Fibroblast of pulmonary artery (primary cell): ENCODE data around the gene ZNF684.
A peak's percentile ranks its signal among the peaks of the same experiment; 100 is the strongest.
"Not testable (repeated sequence)": the region's sequence is repeated elsewhere in the genome, so short reads cannot be mapped to it uniquely, and the experiment has no call there.

Source experiments
- DNase-seq: peaks from one replicate; pipeline ENCODE4 v3.0.0-alpha.2; 2010; ENCODE audit warnings: low read depth
- H3K4me3 ChIP-seq: replicated peaks from 2 replicates; pipeline ENCODE4 v1.5.1; 2011; ENCODE audit warnings: low read depth, mild to moderate bottlenecking, control low read depth, low read length, moderate library complexity
- TF ChIP-seq, protein P1 (sequence below): IDR thresholded peaks from 2 replicates; pipeline ENCODE4 v1.5.1; 2011; ENCODE audit warnings: mild to moderate bottlenecking, control low read depth, low read length, inconsistent platforms; ENCODE audit errors: missing control alignments

Gene ZNF684

DNA sequence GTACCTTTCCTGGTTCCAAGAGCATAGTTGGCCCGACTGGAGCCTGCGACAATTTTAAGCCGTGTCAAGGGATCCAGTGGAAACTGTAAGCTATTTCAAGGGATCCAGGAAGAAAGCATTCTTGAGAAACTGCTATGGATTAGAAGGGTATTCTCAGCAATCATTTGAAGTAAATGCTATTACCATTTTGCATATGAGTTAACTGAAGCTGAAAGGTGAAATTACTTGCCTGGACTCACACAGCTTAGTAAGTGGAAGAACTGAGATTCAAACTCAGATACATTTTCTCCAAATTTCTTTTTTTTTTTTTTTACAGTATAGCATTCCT is 589 bp downstream of the ZNF684 start:
- TF ChIP-seq, protein P1, sequence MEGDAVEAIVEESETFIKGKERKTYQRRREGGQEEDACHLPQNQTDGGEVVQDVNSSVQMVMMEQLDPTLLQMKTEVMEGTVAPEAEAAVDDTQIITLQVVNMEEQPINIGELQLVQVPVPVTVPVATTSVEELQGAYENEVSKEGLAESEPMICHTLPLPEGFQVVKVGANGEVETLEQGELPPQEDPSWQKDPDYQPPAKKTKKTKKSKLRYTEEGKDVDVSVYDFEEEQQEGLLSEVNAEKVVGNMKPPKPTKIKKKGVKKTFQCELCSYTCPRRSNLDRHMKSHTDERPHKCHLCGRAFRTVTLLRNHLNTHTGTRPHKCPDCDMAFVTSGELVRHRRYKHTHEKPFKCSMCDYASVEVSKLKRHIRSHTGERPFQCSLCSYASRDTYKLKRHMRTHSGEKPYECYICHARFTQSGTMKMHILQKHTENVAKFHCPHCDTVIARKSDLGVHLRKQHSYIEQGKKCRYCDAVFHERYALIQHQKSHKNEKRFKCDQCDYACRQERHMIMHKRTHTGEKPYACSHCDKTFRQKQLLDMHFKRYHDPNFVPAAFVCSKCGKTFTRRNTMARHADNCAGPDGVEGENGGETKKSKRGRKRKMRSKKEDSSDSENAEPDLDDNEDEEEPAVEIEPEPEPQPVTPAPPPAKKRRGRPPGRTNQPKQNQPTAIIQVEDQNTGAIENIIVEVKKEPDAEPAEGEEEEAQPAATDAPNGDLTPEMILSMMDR: no peak
- H3K4me3 ChIP-seq: peak overlapping the region; percentile 92
- no peak for DNase-seq

DNA sequence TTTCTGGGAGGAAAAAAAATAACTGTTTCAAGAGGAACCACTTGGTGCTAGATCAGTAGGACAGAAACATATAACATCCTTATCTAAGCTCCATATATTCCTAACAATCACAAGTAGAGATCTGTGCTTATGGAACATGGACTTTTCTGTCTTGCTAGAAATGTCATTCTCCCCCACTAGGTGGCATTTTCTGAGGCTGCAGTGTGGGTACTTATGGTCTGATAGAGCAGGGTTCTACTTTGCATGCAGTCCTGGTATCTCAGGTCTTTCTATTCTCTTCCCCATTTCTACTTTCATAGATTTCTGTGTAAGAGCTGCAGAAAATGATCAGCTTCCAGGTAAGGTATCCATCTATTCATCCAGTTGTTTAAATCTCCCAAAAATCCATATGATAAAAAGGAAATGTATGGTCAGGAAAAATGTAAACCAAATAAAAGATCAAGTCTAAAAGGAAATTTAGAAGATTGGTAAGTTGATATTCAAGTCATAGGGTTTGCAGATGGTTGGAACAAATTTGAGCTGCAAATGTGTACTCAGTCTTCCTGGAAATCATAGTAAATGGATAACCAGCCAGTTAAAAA is 1.5 kb downstream of the ZNF684 start:
- DNase-seq: peak; percentile 73

DNA sequence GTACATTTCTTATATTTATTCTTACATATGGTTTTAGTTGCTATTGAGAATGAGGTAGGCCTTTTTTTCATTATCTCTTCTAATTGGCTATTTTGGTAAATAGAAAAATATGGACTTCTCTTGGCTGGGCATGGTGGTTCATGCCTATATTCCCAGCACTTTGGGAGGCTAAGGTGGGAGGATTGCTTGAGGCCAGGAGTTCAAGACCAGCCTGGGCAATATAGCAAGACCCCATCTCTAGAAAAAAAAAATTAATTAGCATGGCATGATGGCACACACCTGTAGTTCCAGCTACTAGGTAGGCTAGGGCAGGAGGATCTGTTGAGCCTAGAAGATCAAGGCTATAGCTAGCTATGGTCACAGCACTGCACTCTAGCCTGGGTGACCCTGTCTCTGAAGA is 3.2 kb downstream of the ZNF684 start:
- DNase-seq: no peak
- H3K4me3 ChIP-seq: no peak overlapping the region
- TF ChIP-seq, protein P1: no peak

More for the DNA sequence above, 1.5 kb downstream of the ZNF684 start:
- H3K4me3 ChIP-seq: no peak overlapping the region
- TF ChIP-seq, protein P1: peak; percentile 80

DNA sequence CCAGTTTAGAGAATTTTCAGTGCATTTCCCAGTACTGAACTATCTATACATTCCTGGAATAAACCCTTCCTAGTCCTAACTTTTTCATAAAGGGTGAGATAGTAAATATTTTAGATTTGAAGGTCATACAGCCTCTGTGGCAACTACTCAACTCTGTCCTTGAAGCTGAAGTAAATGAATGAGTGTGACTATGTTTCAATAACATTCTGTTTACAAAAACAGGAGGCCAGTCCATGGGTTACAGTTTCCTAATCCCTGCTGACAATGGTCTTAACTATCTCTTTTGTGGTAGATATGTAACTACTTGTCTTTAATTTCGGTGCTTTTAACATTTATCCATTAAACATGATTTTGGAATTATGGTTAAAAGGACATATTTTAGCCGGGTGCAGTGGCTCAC is 4.3 kb downstream of the ZNF684 start:
- TF ChIP-seq, protein P1: no peak
- no peak for DNase-seq
- H3K4me3 ChIP-seq: no peak overlapping the region

DNA sequence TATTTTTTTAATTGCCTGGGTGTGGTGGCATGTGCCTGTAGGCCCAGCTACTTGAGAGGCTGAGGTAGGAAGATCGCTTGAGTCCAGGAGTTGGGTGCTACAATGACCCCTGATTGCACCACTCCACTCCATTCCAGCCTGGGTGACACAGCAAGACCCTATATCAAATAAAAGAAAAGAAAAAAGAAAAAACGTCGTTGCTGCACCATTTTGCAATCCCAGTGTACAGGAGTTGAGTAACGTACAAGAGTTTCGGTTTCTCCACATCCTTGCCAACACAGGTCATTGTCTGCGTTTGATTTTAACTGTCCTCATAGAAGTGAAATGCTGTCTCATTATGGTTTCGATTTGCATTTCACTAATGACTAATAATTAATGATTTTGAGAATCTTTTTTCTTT is 7.9 kb downstream of the ZNF684 start:
- DNase-seq: no peak
- H3K4me3 ChIP-seq: no peak overlapping the region
- TF ChIP-seq, protein P1: no peak

DNA sequence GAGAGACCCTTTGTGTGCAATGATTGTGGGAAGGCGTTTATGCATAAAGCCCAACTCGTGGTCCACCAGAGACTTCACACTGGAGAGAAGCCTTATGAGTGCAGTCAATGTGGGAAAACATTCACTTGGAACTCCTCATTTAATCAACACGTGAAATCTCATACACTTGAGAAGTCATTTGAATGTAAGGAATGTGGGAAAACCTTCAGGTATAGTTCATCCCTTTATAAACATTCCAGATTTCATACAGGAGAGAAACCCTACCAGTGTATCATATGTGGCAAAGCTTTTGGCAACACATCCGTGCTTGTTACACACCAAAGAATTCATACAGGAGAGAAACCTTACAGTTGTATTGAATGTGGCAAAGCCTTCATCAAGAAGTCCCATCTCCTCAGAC is 15.5 kb downstream of the ZNF684 start:
- H3K4me3 ChIP-seq: no peak overlapping the region
- DNase-seq: no peak
- TF ChIP-seq, protein P1: no peak

DNA sequence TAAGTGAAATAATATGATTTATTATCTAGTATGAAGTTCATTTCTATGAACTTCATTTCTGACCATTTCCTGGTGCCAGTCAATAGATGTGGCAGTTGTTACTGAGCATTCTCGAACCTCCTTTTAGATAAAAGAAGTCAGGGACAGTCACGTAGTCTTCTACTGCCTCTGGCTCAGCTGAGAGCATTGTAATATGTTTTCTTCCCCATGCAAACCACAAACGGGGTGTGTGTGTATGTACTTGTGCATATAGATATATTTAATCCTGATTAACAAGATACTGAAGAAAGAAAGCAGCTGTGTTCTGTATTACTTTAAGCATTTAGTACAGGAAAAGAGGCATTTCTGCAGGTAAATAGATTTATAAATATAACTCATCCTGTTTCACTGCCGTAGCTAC is 21.6 kb downstream of the ZNF684 start:
- TF ChIP-seq, protein P1: no peak
- DNase-seq: no peak
- H3K4me3 ChIP-seq: no peak overlapping the region

DNA sequence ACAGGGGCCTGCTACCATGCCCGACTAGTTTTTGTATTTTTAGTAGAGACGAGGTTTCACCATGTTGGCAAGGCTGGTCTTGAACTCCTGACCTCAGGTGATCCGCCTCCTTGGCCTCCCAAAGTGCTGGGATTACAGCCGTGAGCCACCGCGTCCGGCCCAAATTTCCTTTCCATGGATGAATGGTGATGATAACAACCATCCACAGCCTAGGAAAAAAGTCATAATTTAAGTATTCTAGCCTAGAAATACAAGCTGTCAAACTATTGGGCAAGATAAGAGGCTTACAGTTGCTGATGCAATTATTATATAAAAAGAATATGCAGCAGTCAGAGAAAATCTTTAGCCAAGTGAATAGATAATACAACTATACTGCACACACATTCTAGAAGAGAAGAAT is 23.4 kb downstream of the ZNF684 start:
- DNase-seq, H3K4me3 ChIP-seq: not testable (repeated sequence)
